Measurements from ENCODE around the gene OBI1. TPM values are rescaled to one million over a fixed set of nuclear protein-coding genes. Genes with fewer than 3 reads are reported as not detected.

Gene OBI1
- total and polyA plus RNA-seq, 2 donors (not counting 3 experiments of a cell fraction or from before 2014, with no cell fraction given) = 5.0 to 16.1 TPM

DNA sequence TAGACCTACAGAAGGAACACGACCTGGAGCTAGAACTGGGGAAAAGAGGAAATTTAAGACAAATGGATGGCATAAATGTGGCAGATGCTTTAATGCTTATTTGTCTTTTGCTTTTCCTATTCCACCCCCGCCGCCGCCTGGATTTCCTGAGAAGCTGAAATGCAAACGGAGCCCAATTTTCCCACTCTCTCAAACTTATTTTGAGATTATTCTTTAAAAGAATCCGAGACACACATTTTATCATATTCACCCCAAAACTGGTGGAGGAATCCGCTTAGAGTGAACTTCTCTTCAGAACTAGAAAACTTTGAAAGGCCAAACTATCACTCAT is 61.4 kb downstream of the OBI1 start:
- Histone ChIP-seq H3K27ac (ENCODE audit: insufficient read depth, low read depth, low read length) (no peak overlapping the region), H3K4me3 (replicated peaks in 1 of 3; ENCODE audit: insufficient read depth in 1 of 3, low read depth in 1 of 3, low read length in 3 of 3) (no peak overlapping the region), H2AFZ (ENCODE audit: low read depth, low read length) (no peak overlapping the region), H3K4me2 (ENCODE audit: insufficient read depth, low read length) (no peak overlapping the region), H3K27me3 (ENCODE audit: control insufficient read depth in 2 of 2, insufficient read depth in 2 of 2, low read length in 2 of 2) (peaks cover 87 to 96% of the 10 kb centered on the region in 2 experiments), H4K20me1 (replicated peaks; ENCODE audit: control insufficient read depth, extremely low read depth, insufficient read depth, low read length) (no peaks in the 10 kb centered on the region), H3K36me3 (ENCODE audit: control insufficient read depth in 2 of 2, extremely low read depth in 1 of 2, insufficient read depth in 2 of 2, low read length in 2 of 2) (no peaks in the 10 kb centered on the region), H3K79me2 (ENCODE audit: control insufficient read depth, insufficient read depth, low read length) (no peaks in the 10 kb centered on the region), H3K9me3 (replicated peaks; ENCODE audit: control insufficient read depth, insufficient read depth, low read length) (no peaks in the 10 kb centered on the region), H3K9ac (replicated peaks; ENCODE audit: extremely low read depth, insufficient read depth, low read length) (no peak overlapping the region), H3K4me1 (ENCODE audit: control insufficient read depth, extremely low read depth, insufficient read depth, low read length) (peaks cover 6% of the 10 kb centered on the region), H3K9me1 (replicated peaks; ENCODE audit: control insufficient read depth, extremely low read depth, insufficient read depth, low read length) (no peaks in the 10 kb centered on the region)
- POLR2A ChIA-PET = no interaction called here
- dilution Hi-C loops (cut with MboI; ENCODE audit: extremely low pct_ligation_motif_present, low sequenced_read_pairs) (no loop called here), intact Hi-C loops (cut with micrococcal nuclease) (loop anchor here (5.0 kb wide), 1 partner anchor 275 kb away; no protein-coding TSS in a partner anchor)
- TF ChIP-seq FOS (IDR thresholded peaks at IDR 0.05; ENCODE audit: borderline replicate concordance, insufficient read depth, low read length) (no peak), POLR2A (IDR thresholded peaks at IDR 0.05; ENCODE audit: low read depth, low read length) (no peak), POLR2AphosphoS5 (IDR thresholded peaks at IDR 0.05; ENCODE audit: insufficient read depth, low read depth, low read length) (no peak), EZH2 (IDR thresholded peaks at IDR 0.05; ENCODE audit: borderline replicate concordance, low read depth, low read length, severe bottlenecking) (no peak), GATA2 (IDR thresholded peaks at IDR 0.05; ENCODE audit: insufficient read depth, insufficient read length, low read depth, low read length) (no peak), JUN (IDR thresholded peaks at IDR 0.05; ENCODE audit: borderline replicate concordance, insufficient read depth, insufficient read length, low read depth) (no peak), MYC (IDR thresholded peaks at IDR 0.05; ENCODE audit: low read depth, low read length) (no peak)
- TF ChIP-seq, protein P1, sequence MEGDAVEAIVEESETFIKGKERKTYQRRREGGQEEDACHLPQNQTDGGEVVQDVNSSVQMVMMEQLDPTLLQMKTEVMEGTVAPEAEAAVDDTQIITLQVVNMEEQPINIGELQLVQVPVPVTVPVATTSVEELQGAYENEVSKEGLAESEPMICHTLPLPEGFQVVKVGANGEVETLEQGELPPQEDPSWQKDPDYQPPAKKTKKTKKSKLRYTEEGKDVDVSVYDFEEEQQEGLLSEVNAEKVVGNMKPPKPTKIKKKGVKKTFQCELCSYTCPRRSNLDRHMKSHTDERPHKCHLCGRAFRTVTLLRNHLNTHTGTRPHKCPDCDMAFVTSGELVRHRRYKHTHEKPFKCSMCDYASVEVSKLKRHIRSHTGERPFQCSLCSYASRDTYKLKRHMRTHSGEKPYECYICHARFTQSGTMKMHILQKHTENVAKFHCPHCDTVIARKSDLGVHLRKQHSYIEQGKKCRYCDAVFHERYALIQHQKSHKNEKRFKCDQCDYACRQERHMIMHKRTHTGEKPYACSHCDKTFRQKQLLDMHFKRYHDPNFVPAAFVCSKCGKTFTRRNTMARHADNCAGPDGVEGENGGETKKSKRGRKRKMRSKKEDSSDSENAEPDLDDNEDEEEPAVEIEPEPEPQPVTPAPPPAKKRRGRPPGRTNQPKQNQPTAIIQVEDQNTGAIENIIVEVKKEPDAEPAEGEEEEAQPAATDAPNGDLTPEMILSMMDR (IDR thresholded peaks at IDR 0.05; ENCODE audit: extremely low read depth in 1 of 2, insufficient read depth in 1 of 2, low read depth in 1 of 2, low read length in 2 of 2) = no peak
- CTCF ChIA-PET = interaction anchor here (1.3 kb wide), 2 partner anchors 11 to 357 kb away, joined by 3 read pairs; no protein-coding TSS in a partner anchor
- FAIRE-seq (no peak), DNase-seq (ENCODE audit: low read depth, low spot score) (no peak)
- no TSS peak for BruUV-seq (replicated peaks)
